CD4-positive, alpha-beta memory T cell (primary cell): ENCODE measurements around the gene ITIH4. TPM values are rescaled to one million over a fixed set of nuclear protein-coding genes. Genes with fewer than 3 reads are reported as not detected.

Source experiments
- CTCF ChIA-PET: fragments of 350-600 bp; sonication (Branson Sonifier 250); formaldehyde crosslinking; loops from one replicate; lab custom pipeline; 2021; ENCODE audit warnings: inconsistent platforms; ENCODE audit not compliant: partially characterized antibody; lab: Charles Lee
- POLR2A ChIA-PET: fragments of 350-600 bp; sonication (Branson Sonifier 250); formaldehyde crosslinking; loops from one replicate; lab custom pipeline; 2021; ENCODE audit not compliant: partially characterized antibody; lab: Charles Lee
- DNase-seq, 5 donors: peaks; one replicate each; pipeline versions ENCODE4 v3.0.0 to v3.0.0-alpha.2; 2020 to 2022; ENCODE audit warnings: mixed read lengths in 1 of 5
- H3K27ac ChIP-seq: one replicate; pipeline ENCODE4 v1.7.0; 2013; ENCODE audit warnings: low read depth, low read length
- H3K27me3 ChIP-seq: 2 replicates; pipeline ENCODE4 v1.7.0; 2013; ENCODE audit warnings: mild to moderate bottlenecking, low read length, moderate library complexity; ENCODE audit not compliant: insufficient read depth
- H3K36me3 ChIP-seq: 2 replicates; pipeline ENCODE4 v1.7.0; 2013; ENCODE audit warnings: mild to moderate bottlenecking, low read length, moderate library complexity; ENCODE audit not compliant: insufficient read depth
- H3K4me1 ChIP-seq: 2 replicates; pipeline ENCODE4 v1.7.0; 2013; ENCODE audit warnings: mild to moderate bottlenecking, low read length, moderate library complexity; ENCODE audit not compliant: insufficient read depth
- H3K4me3 ChIP-seq, 2 donors: one replicate each; pipeline ENCODE4 v1.7.0; 2013; ENCODE audit warnings: low read length in 2 of 2, mild to moderate bottlenecking in 1 of 2
- H3K9me3 ChIP-seq, 2 donors: one replicate each; pipeline ENCODE4 v1.7.0; 2013; ENCODE audit warnings: low read length in 2 of 2, control low read depth in 1 of 2; ENCODE audit not compliant: control insufficient read depth in 1 of 2
- H3K27ac Mint-ChIP-seq, 7 donors: one replicate each; pipeline ENCODE4 v1.8.0; 2020 to 2021; ENCODE audit warnings: mixed read lengths in 7 of 7, mild to moderate bottlenecking in 6 of 7, inconsistent platforms in 3 of 7, moderate library complexity in 3 of 7
- H3K27me3 Mint-ChIP-seq, 2 donors: one replicate each; pipeline ENCODE4 v1.8.0; 2020 to 2021; ENCODE audit warnings: mixed read lengths in 2 of 2
- H3K36me3 Mint-ChIP-seq, 2 donors: one replicate each; pipeline ENCODE4 v1.8.0; 2020 to 2021; ENCODE audit warnings: mixed read lengths in 2 of 2, inconsistent platforms in 1 of 2, mild to moderate bottlenecking in 1 of 2
- H3K4me1 Mint-ChIP-seq, 4 donors: one replicate each; pipeline ENCODE4 v1.8.0; 2020 to 2021; ENCODE audit warnings: mixed read lengths in 4 of 4, mild to moderate bottlenecking in 1 of 4
- H3K4me3 Mint-ChIP-seq, 8 donors: one replicate each; pipeline ENCODE4 v1.8.0; 2020 to 2021; ENCODE audit warnings: mixed read lengths in 8 of 8, mild to moderate bottlenecking in 7 of 8, moderate library complexity in 6 of 8, inconsistent platforms in 3 of 8
- H3K9me3 Mint-ChIP-seq, 8 donors: one replicate each; pipeline ENCODE4 v1.8.0; 2020 to 2021; ENCODE audit warnings: mixed read lengths in 8 of 8, mild to moderate bottlenecking in 5 of 8, inconsistent platforms in 3 of 8, moderate library complexity in 1 of 8
- intact Hi-C: fragments of 100-400 bp; cut with micrococcal nuclease; formaldehyde crosslinking; loops from one replicate; pipeline ENCODE4 v1.15.1; 2023
- polyA plus RNA-seq, 2 donors: library from polyadenylated mRNA; unstranded; fragments of 300-500 nt; fragmentation: Illumina TruSeq; gene quantifications; one replicate each; pipeline ENCODE4 v1.2.3, GENCODE V29; 2021
- total RNA-seq, 2 experiments: library from RNA; stranded (reverse); gene quantifications; one replicate each; pipeline ENCODE4 v1.2.3, GENCODE V29; 2021

ITIH4 gene
- total and polyA plus RNA-seq, 4 experiments from 2014 or later, result 0.07 to 50.7 (median 26.1) TPM

GRCh38 chr3:52795298-52795900 is 35.1 kb downstream of the ITIH4 start:
- Mint-ChIP-seq H3K27me3 (peaks cover 0 to 3% of the 10 kb centered on the region in 2 donors), H3K9me3 (peaks cover 0 to 2% (median 0%) of the 10 kb centered on the region in 8 donors), H3K36me3 (no peaks in the 10 kb centered on the region), H3K27ac (no peak overlapping the region), H3K4me3 (no peak overlapping the region), H3K4me1 (no peaks in the 10 kb centered on the region)
- intact Hi-C loops, result no loop called here
- Histone ChIP-seq H3K36me3 (no peaks in the 10 kb centered on the region), H3K9me3 (no peaks in the 10 kb centered on the region), H3K4me3 (no peak overlapping the region), H3K4me1 (no peaks in the 10 kb centered on the region), H3K27ac (no peak overlapping the region), H3K27me3 (no peaks in the 10 kb centered on the region)
- DNase-seq, result no peak
- ChIA-PET CTCF (no interaction called here), POLR2A (no interaction called here)

DNA sequence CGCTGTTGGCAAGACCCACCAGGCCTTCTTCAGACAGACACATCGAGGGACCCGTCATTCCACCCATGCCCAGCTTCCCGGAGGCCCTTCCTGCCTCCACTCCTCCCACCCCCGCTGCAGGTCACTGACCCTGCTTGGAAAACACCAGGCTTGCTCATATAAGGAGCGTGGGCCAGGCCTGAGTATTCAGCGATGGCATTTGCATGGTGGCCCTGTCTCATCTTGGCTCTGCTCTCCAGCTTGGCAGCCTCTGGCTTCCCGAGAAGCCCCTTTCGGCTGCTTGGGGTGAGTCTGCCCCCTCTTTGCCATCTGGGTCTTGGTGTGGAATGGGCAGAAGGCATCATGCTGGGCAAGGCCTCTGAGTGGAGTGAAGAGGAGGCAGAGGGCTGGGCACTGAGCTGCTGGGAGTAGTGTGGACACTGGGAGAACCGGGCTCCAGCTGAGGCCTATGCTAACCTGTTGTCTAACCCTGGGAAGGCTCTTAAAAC is 35.8 kb downstream of the ITIH4 start, which contains the start of gene ITIH3:
TSS of gene ITIH3 (plus strand) at position 185 of the 488 bp plus-strand sequence. CDS start at position 193, 8 bp downstream.
- intact Hi-C loops, result no loop called here
- Histone ChIP-seq H3K9me3 (no peaks in the 10 kb centered on the region), H3K27ac (no peak within 1 kb of the TSS), H3K36me3 (no peaks in the 10 kb centered on the region), H3K27me3 (no peaks in the 10 kb centered on the region), H3K4me1 (no peaks in the 10 kb centered on the region), H3K4me3 (no peak within 1 kb of the TSS)
- Mint-ChIP-seq H3K27me3 (peaks cover 0 to 3% of the 10 kb centered on the region in 2 donors), H3K9me3 (peaks cover 0 to 2% (median 0%) of the 10 kb centered on the region in 8 donors), H3K27ac (peak within 1 kb of the TSS in 1 of 7 donors; percentile 17), H3K4me3 (no peak within 1 kb of the TSS), H3K4me1 (no peaks in the 10 kb centered on the region), H3K36me3 (no peaks in the 10 kb centered on the region)
- DNase-seq, result no peak
- POLR2A ChIA-PET, result no interaction called here
- CTCF ChIA-PET, result no interaction called here

DNA sequence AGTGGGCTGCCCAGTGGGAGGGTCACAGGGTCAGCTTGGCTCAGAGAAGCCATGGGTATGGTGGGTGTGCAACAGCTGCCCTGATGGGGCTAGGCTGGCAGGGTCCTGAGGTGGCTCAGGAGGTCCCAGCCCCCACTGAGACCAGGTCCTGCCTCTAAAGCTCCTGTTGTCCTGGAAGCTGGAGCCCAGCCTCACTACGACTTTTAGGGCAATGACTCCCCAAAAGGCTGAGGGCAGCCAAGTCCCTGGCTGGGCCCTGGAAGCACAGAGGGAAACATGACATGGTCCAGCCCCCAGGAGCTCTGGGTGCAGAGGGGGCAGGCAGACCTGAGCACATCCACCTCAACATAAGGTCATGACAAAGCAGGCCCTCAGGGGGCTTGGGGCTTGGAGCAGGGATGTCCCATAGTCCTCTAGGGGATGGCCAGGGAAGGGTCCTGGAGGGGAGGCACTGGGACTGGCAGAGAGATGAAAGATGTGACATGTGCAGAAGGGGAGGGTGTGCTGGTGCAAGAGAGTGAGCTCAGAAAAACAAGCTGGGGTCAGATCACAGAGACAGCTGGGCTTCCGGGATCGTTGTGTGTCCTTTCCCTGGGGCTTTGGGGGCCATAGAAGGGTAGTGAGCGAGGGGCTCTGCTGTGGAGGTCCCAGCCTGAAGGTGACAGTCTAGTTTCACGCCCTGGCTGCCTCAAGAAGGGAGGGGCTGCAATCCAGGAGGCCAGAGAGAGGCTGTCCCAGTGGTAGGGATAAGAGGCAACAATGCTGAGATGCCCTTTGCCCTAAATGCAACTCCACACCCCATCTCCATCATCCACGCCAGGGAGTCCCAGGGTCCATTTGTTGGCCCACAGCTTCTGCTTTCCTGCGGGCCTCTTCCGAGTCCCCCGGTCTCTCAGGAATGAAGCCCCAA is 36.5 kb downstream of the ITIH4 start:
- no peak overlapping the region for H3K4me3 Mint-ChIP-seq
- peaks cover 0 to 1% of the 10 kb centered on the region in 2 donors for H3K27me3 Mint-ChIP-seq
- H3K27ac ChIP-seq, result no peak overlapping the region
- H3K36me3 Mint-ChIP-seq, result no peaks in the 10 kb centered on the region
- CTCF ChIA-PET, result no interaction called here
- peak overlapping the region in 1 of 7 donors; percentile 17 for H3K27ac Mint-ChIP-seq
- no peaks in the 10 kb centered on the region for H3K36me3 ChIP-seq
- H3K4me1 Mint-ChIP-seq, result no peaks in the 10 kb centered on the region
- H3K9me3 ChIP-seq, result no peaks in the 10 kb centered on the region
- POLR2A ChIA-PET, result no interaction called here
- no peak for DNase-seq
- no peak overlapping the region for H3K4me3 ChIP-seq
- H3K9me3 Mint-ChIP-seq, result peaks cover 0 to 2% (median 0%) of the 10 kb centered on the region in 8 donors
- intact Hi-C loops, result no loop called here
- H3K27me3 ChIP-seq, result no peaks in the 10 kb centered on the region
- H3K4me1 ChIP-seq, result no peaks in the 10 kb centered on the region

DNA sequence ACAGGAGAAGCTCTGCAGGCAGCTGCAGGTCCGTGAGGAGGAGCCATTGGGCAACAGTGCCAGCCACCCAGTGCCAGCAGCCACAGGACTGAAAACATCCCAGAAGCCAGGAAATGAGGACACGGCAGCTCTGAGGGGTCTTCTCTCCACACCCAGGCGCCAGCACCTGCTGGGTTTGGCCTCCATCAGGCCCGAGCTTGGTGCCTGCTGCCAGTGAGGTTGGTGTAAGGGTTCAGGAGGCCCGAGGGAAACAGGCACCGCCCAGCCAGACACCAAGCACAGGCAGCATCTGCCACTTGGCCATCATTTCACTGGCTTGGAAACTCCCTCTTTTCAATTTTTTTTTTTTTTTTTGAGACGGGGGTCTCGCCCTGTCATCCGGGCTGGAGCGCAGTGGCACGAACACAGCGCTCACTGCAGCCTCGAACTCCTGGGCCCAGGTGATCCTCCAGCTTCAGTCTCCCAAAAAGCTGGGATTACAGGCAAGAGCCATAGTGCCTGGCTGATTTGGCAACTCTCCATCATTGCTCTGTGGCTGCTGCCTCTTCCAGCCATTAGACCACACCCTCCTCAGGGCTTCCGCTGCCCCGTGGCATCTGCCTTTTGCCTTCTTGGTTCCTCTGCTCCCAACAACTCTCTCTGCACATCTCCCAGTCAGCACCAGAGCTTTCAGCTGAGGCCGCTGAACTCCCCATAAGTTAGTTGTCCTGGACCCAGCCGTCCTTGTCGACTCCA is 37.3 kb downstream of the ITIH4 start:
- Histone ChIP-seq H3K4me3 (no peak overlapping the region), H3K9me3 (no peaks in the 10 kb centered on the region), H3K27me3 (no peaks in the 10 kb centered on the region), H3K36me3 (no peaks in the 10 kb centered on the region), H3K4me1 (no peaks in the 10 kb centered on the region), H3K27ac (no peak overlapping the region)
- Mint-ChIP-seq H3K36me3 (no peaks in the 10 kb centered on the region), H3K4me1 (no peaks in the 10 kb centered on the region), H3K4me3 (no peak overlapping the region), H3K9me3 (peaks cover 0 to 2% (median 0%) of the 10 kb centered on the region in 8 donors), H3K27me3 (peaks cover 0 to 1% of the 10 kb centered on the region in 2 donors), H3K27ac (no peak overlapping the region)
- intact Hi-C loops, result no loop called here
- ChIA-PET POLR2A (no interaction called here), CTCF (no interaction called here)
- no peak for DNase-seq

DNA sequence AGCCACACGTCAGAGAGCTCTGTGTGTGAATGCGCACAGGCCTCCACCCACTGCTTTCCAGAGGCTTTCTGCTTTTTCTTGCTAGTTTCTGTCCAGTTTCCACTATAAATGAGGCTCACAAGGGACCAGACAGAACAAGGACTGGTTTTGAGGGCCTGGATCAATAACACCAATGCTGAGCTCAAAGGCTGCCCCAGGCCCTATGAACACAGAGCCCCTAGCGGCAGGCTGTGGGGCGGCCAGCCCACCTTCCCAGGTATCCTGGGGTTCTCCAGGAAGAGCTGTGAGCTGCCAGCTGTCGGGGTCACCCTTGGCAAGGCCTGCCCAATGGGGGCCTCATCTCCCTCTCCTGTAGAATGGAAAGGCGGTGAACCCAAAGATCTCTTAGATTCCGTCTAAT is 38.1 kb downstream of the ITIH4 start:
- Mint-ChIP-seq H3K4me1 (no peaks in the 10 kb centered on the region), H3K27me3 (peaks cover 0 to 1% of the 10 kb centered on the region in 2 donors), H3K27ac (no peak overlapping the region), H3K36me3 (no peaks in the 10 kb centered on the region), H3K4me3 (no peak overlapping the region), H3K9me3 (peaks cover 0 to 2% (median 0%) of the 10 kb centered on the region in 8 donors)
- Histone ChIP-seq H3K4me3 (no peak overlapping the region), H3K9me3 (no peaks in the 10 kb centered on the region), H3K36me3 (no peaks in the 10 kb centered on the region), H3K4me1 (no peaks in the 10 kb centered on the region), H3K27ac (no peak overlapping the region), H3K27me3 (no peaks in the 10 kb centered on the region)
- ChIA-PET CTCF (no interaction called here), POLR2A (no interaction called here)
- no peak for DNase-seq
- intact Hi-C loops, result no loop called here

- no peak for DNase-seq
- CTCF ChIA-PET, result no interaction called here
These were observed 38.5 kb downstream of the ITIH4 start for GRCh38 chr3:52791928-52792327.

GRCh38 chr3:52791366-52791765 is 39.1 kb downstream of the ITIH4 start:
- peaks cover 0 to 1% of the 10 kb centered on the region in 2 donors for H3K27me3 Mint-ChIP-seq
- peaks cover 0 to 2% (median 0%) of the 10 kb centered on the region in 8 donors for H3K9me3 Mint-ChIP-seq
- H3K4me3 Mint-ChIP-seq, result no peak overlapping the region
- ChIA-PET POLR2A (no interaction called here), CTCF (no interaction called here)
- no peaks in the 10 kb centered on the region for H3K9me3 ChIP-seq
- H3K4me3 ChIP-seq, result no peak overlapping the region
- no peaks in the 10 kb centered on the region for H3K36me3 Mint-ChIP-seq
- intact Hi-C loops, result no loop called here
- H3K27ac ChIP-seq, result no peak overlapping the region
- no peak overlapping the region for H3K27ac Mint-ChIP-seq
- no peaks in the 10 kb centered on the region for H3K4me1 Mint-ChIP-seq
- no peaks in the 10 kb centered on the region for H3K4me1 ChIP-seq
- DNase-seq, result no peak
- H3K36me3 ChIP-seq, result no peaks in the 10 kb centered on the region
- no peaks in the 10 kb centered on the region for H3K27me3 ChIP-seq

More at GRCh38 chr3:52791928-52792327, 38.5 kb downstream of the ITIH4 start:
- no peak overlapping the region for H3K4me3 ChIP-seq
- Mint-ChIP-seq H3K27ac (no peak overlapping the region), H3K4me1 (no peaks in the 10 kb centered on the region), H3K9me3 (peaks cover 0 to 2% (median 0%) of the 10 kb centered on the region in 8 donors), H3K36me3 (no peaks in the 10 kb centered on the region), H3K27me3 (peaks cover 0 to 1% of the 10 kb centered on the region in 2 donors), H3K4me3 (no peak overlapping the region)
- no peaks in the 10 kb centered on the region for H3K27me3 ChIP-seq
- no peaks in the 10 kb centered on the region for H3K9me3 ChIP-seq
- H3K36me3 ChIP-seq, result no peaks in the 10 kb centered on the region
- intact Hi-C loops, result no loop called here
- H3K4me1 ChIP-seq, result no peaks in the 10 kb centered on the region
- no peak overlapping the region for H3K27ac ChIP-seq
- POLR2A ChIA-PET, result no interaction called here
